Psoas muscle (tissue), 8 donors: Measurements from ENCODE around the gene FKBP6. TPM values are rescaled to one million over a fixed set of nuclear protein-coding genes. Genes with fewer than 3 reads are reported as not detected.

Source experiments
- ATAC-seq, 4 donors: fragments of 200-7000 bp; cut with Tn5 transposase; one replicate each; pipeline ENCODE4 v1.9.1; 2020; ENCODE audit warnings: moderate library complexity in 3 of 4, mild to moderate bottlenecking in 2 of 4
- DNase-seq, 2 donors: peaks; one replicate each; pipeline ENCODE4 v3.0.0-alpha.2; 2020
- H3K27ac ChIP-seq: fragments of 200-600 bp; one replicate; pipeline ENCODE4 v1.8.0; 2022
- H3K27me3 ChIP-seq, 3 donors: fragments of 200-600 bp in 1 of 3; one replicate each; pipeline versions ENCODE4 v1.6.1 to v1.8.0; 2013 to 2022; ENCODE audit warnings: low read length in 2 of 3, mild to moderate bottlenecking in 2 of 3, moderate library complexity in 1 of 3; ENCODE audit not compliant: insufficient read depth in 3 of 3
- H3K36me3 ChIP-seq, 2 donors: fragments of 200-600 bp in 1 of 2; one replicate each; pipeline versions ENCODE4 v1.6.1 to v1.8.0; 2013 to 2022; ENCODE audit warnings: low read depth in 1 of 2, mild to moderate bottlenecking in 1 of 2, moderate library complexity in 1 of 2; ENCODE audit not compliant: insufficient read depth in 1 of 2
- H3K4me1 ChIP-seq: fragments of 200-600 bp; one replicate; pipeline ENCODE4 v1.8.0; 2022
- H3K4me3 ChIP-seq: fragments of 200-600 bp; one replicate; pipeline ENCODE4 v1.8.0; 2022; ENCODE audit warnings: mild to moderate bottlenecking
- H3K9me3 ChIP-seq: fragments of 200-600 bp; one replicate; pipeline ENCODE4 v1.8.0; 2022
- CTCF ChIP-seq: fragments of 200-600 bp; IDR thresholded peaks from one replicate; pipeline ENCODE4 v1.8.0; 2022; ENCODE audit warnings: antibody characterized with exemption
- WGBS, 3 donors: extraction: QIAGEN DNeasy Blood & Tissue Kit; methylation state at CpG; one replicate each; pipeline versions ENCODE4 v1.1.6 to v1.1.7; 2013; 5-methylcytosine and 5-hydroxymethylcytosine counted together
- intact Hi-C, 2 donors: fragments of 100-400 bp; cut with DNase I; formaldehyde crosslinking; loops; one replicate each; pipeline versions ENCODE4 v1.11.0 to v1.14.2; 2022
- polyA plus RNA-seq, 3 donors: library from polyadenylated mRNA; stranded (reverse); fragments of 200-250 nt; gene quantifications; one replicate each; pipeline ENCODE4 v1.2.3, GENCODE V29; 2013
- total RNA-seq, 4 donors: library from RNA; stranded (reverse); fragmentation: NEBNext Ultra II Directional in 2 of 4; extraction: Animal tissue kit (Norgen Biotek cat#: 25700) in 2 of 4; gene quantifications; one replicate each; pipeline versions ENCODE4 v1.2.1 to v1.2.4, GENCODE V29; 2021 to 2023
- donor health status: healthy with polysubstance abuse.
- donor health status: DM: no; HTN: no; CAD: no; lungs with moderate emphysema.
- donor health status: Bipolar disorder and iron deficiency.
- donor health status: healthy.
- donor health status: DM: yes; HTN: yes; CAD: no.
- donor health status: DM: no; HTN: no; CAD: no.
- donor health status: DM: no; HTN: no; CAD: no.
- donor health status: DM: yes; HTN: yes; CAD: no.

The FKBP6 gene
- total and polyA plus RNA-seq, 7 donors: not detected

- intact Hi-C loops: no loop called here
- Histone ChIP-seq H3K36me3 (no peaks in the 10 kb centered on the region), H3K27ac (no peak overlapping the region), H3K4me1 (no peaks in the 10 kb centered on the region), H3K4me3 (no peak overlapping the region), H3K9me3 (no peaks in the 10 kb centered on the region), H3K27me3 (no peaks in the 10 kb centered on the region)
- WGBS, 3 donors: 61 to 69% (median 62%) methylated on average over 6 of the region's 6 CpGs
- no peak for TF ChIP-seq CTCF
- DNase-seq: no peak
- ATAC-seq: no peak
Observed at GRCh38 chr7:73330772-73331171, 2.8 kb downstream of the FKBP6 start.

DNA sequence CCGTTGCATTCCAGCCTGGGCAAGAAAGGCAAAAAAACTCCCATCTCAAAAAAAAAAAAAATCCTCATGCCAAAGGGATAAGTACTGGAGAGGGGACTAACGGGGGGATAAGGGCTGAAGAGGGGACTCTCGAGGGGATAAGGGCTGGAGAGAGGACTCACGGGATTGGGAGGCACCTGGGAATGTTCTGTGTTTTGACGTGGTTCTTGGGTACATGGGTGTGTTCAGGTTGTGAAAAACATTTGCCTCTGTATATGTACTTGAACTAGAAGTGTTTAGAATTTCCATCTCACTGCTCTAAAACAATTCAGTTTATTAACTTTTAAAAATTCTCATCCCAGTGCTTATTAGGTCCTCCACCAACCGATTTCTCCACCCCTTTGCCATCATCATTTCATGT, 4.5 kb downstream of the FKBP6 start:
- Histone ChIP-seq H3K9me3 (no peaks in the 10 kb centered on the region), H3K36me3 (no peaks in the 10 kb centered on the region), H3K4me3 (no peak overlapping the region), H3K27ac (no peak overlapping the region), H3K4me1 (no peaks in the 10 kb centered on the region), H3K27me3 (no peaks in the 10 kb centered on the region)
- ATAC-seq: no peak
- no peak for TF ChIP-seq CTCF
- no peak for DNase-seq
- intact Hi-C loops: no loop called here
- WGBS, 3 donors: 61 to 77% (median 74%) methylated on average over 6 of the region's 6 CpGs

DNA sequence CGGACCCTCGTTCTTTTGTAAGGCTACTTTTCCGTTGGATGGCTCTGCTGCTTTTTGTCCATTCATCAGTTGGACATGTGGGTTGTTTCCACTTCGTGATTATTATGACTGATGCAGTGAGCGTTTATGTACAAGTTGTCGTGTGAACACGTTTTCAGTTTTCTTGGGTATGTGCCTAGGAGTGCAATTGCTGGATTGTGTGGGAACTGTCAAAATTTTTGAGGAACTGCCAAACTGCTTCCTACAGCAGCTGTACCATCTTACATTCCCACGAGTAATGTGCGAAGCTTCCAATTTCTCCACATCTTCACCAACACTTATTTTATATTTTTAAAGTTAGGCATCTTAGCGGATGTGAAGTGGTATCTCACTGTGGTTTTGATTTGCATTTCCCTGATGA, 10.4 kb downstream of the FKBP6 start:
- Histone ChIP-seq H3K4me3 (no peak overlapping the region), H3K36me3 (no peaks in the 10 kb centered on the region), H3K4me1 (no peaks in the 10 kb centered on the region), H3K27me3 (no peaks in the 10 kb centered on the region), H3K9me3 (no peaks in the 10 kb centered on the region), H3K27ac (no peak overlapping the region)
- intact Hi-C loops: no loop called here
- ATAC-seq (no peak), DNase-seq (no peak)
- 40 to 50% (median 48%) methylated on average over 10 of the region's 10 CpGs for WGBS, 3 donors
- no peak for TF ChIP-seq CTCF

GRCh38 chr7:73340514-73340913, 12.6 kb downstream of the FKBP6 start:
- Histone ChIP-seq H3K9me3 (no peaks in the 10 kb centered on the region), H3K27ac (no peak overlapping the region), H3K4me3 (no peak overlapping the region), H3K36me3 (no peaks in the 10 kb centered on the region), H3K4me1 (no peaks in the 10 kb centered on the region), H3K27me3 (no peaks in the 10 kb centered on the region)
- intact Hi-C loops: loop anchor here in 1 of 2 donors (5.0 kb wide), 1 partner anchor 57 kb away; no protein-coding TSS in a partner anchor
- ATAC-seq (no peak), DNase-seq (no peak)
- TF ChIP-seq CTCF: no peak
- 79 to 85% (median 82%) methylated on average over 7 of the region's 7 CpGs for WGBS, 3 donors

DNA sequence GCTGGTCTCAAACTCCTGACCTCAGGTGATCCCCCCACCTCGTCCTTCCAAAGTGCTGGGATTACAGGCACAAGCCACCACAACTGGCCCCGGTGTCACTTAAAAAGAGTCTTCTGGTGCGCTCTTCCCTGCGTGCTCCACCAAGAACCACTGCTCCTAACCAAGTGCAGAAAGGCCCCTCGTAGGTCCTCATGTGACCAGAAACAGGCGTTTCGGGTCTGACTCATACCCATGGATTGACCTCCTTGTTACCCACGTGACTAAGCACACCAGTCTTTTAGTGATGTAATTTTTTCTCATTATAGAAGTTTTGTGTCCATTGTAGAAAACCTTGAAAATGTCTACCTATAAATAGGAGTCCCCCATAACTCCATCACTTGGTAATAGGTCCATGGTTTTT, 13.9 kb downstream of the FKBP6 start:
- intact Hi-C loops: loop anchor here (2.0 to 5.0 kb wide), 3 partner anchors 55 to 109 kb away; no protein-coding TSS in a partner anchor

More for the DNA sequence above, 13.9 kb downstream of the FKBP6 start:
- no peaks in the 10 kb centered on the region for H3K9me3 ChIP-seq
- no peaks in the 10 kb centered on the region for H3K36me3 ChIP-seq
- no peak for DNase-seq
- H3K27ac ChIP-seq: no peak overlapping the region
- H3K4me1 ChIP-seq: no peaks in the 10 kb centered on the region
- H3K4me3 ChIP-seq: no peak overlapping the region
- no peak for TF ChIP-seq CTCF
- ATAC-seq: no peak
- H3K27me3 ChIP-seq: no peaks in the 10 kb centered on the region
- WGBS, 3 donors: 59 to 67% (median 62%) methylated on average over 8 of the region's 8 CpGs
